ENCODE measurements around the gene NUMBL. TPM values are rescaled to one million over a fixed set of nuclear protein-coding genes. Genes with fewer than 3 reads are reported as not detected.

Gene NUMBL
- total and polyA plus RNA-seq, 7 experiments from 2014 or later = 0.28 to 28.6 (median 9.5) TPM

GRCh38 chr19:40672573-40673299 lies 17.7 kb downstream of the NUMBL start:
- H3K27ac ChIP-seq (ENCODE audit: low read depth, low read length) = no peak overlapping the region
- H3K9me3 ChIP-seq (ENCODE audit: control insufficient read depth in 2 of 3, low read length in 3 of 3) = peaks cover 0 to 12% (median 0%) of the 10 kb centered on the region in 3 experiments
- no peak overlapping the region for H3K27ac Mint-ChIP-seq
- peaks cover 0 to 1% (median 0%) of the 10 kb centered on the region in 7 donors for H3K4me1 Mint-ChIP-seq
- H3K4me3 ChIP-seq (ENCODE audit: low read length) = no peak overlapping the region
- intact Hi-C loops (cut with micrococcal nuclease) = no loop called here
- peaks cover 0 to 31% (median 27%) of the 10 kb centered on the region in 5 donors for H3K36me3 Mint-ChIP-seq
- DNase-seq (no peak), ATAC-seq (no peak)
- ChIA-PET CTCF (no interaction called here), POLR2A (no interaction called here)
- peaks cover 0 to 9% (median 3%) of the 10 kb centered on the region in 11 donors for H3K9me3 Mint-ChIP-seq
- no peak overlapping the region for H3K4me3 Mint-ChIP-seq
- H3K27me3 Mint-ChIP-seq = no peaks in the 10 kb centered on the region
- peaks cover 0 to 51% (median 0%) of the 10 kb centered on the region in 3 experiments for H3K36me3 ChIP-seq (ENCODE audit: control insufficient read depth in 2 of 3, insufficient read depth in 3 of 3, low read length in 3 of 3)
- H3K4me1 ChIP-seq (ENCODE audit: control insufficient read depth in 2 of 2, insufficient read depth in 2 of 2, low read length in 2 of 2) = no peaks in the 10 kb centered on the region
- no peaks in the 10 kb centered on the region for H3K27me3 ChIP-seq (ENCODE audit: control insufficient read depth in 2 of 2, insufficient read depth in 2 of 2, low read length in 2 of 2)

- POLR2A ChIA-PET = no interaction called here
- CTCF ChIA-PET = no interaction called here
- peaks cover 0 to 28% (median 26%) of the 10 kb centered on the region in 5 donors for H3K36me3 Mint-ChIP-seq
These were observed 18.4 kb downstream of the NUMBL start for GRCh38 chr19:40672038-40672437.

GRCh38 chr19:40671404-40671803 lies 19.0 kb downstream of the NUMBL start:
- DNase-seq = no peak
- CTCF ChIA-PET = no interaction called here
- no peak for ATAC-seq
- POLR2A ChIA-PET = interaction anchor here (0.7 kb wide), 1 partner anchor 17 kb away, joined by 7 read pairs; no protein-coding TSS in a partner anchor
- no peaks in the 10 kb centered on the region for H3K27me3 Mint-ChIP-seq
- peaks cover 0 to 12% (median 0%) of the 10 kb centered on the region in 3 experiments for H3K9me3 ChIP-seq (ENCODE audit: control insufficient read depth in 2 of 3, low read length in 3 of 3)
- no peaks in the 10 kb centered on the region for H3K27me3 ChIP-seq (ENCODE audit: control insufficient read depth in 2 of 2, insufficient read depth in 2 of 2, low read length in 2 of 2)
- peaks cover 0 to 5% (median 0%) of the 10 kb centered on the region in 7 donors for H3K4me1 Mint-ChIP-seq
- H3K9me3 Mint-ChIP-seq = peaks cover 0 to 9% (median 3%) of the 10 kb centered on the region in 11 donors
- peaks cover 0 to 32% (median 26%) of the 10 kb centered on the region in 5 donors for H3K36me3 Mint-ChIP-seq
- no peak overlapping the region for H3K4me3 ChIP-seq (ENCODE audit: low read length)
- H3K4me1 ChIP-seq (ENCODE audit: control insufficient read depth in 2 of 2, insufficient read depth in 2 of 2, low read length in 2 of 2) = no peaks in the 10 kb centered on the region
- H3K4me3 Mint-ChIP-seq = no peak overlapping the region
- H3K36me3 ChIP-seq (ENCODE audit: control insufficient read depth in 2 of 3, insufficient read depth in 3 of 3, low read length in 3 of 3) = peaks cover 0 to 43% (median 0%) of the 10 kb centered on the region in 3 experiments
- H3K27ac ChIP-seq (ENCODE audit: low read depth, low read length) = no peak overlapping the region
- intact Hi-C loops (cut with micrococcal nuclease) = no loop called here
- H3K27ac Mint-ChIP-seq = no peak overlapping the region

More at GRCh38 chr19:40672038-40672437, 18.4 kb downstream of the NUMBL start:
- ATAC-seq = no peak
- Mint-ChIP-seq H3K4me1 (peaks cover 0 to 1% (median 0%) of the 10 kb centered on the region in 7 donors), H3K27ac (no peak overlapping the region), H3K9me3 (peaks cover 0 to 9% (median 3%) of the 10 kb centered on the region in 11 donors), H3K27me3 (no peaks in the 10 kb centered on the region), H3K4me3 (no peak overlapping the region)
- H3K4me1 ChIP-seq (ENCODE audit: control insufficient read depth in 2 of 2, insufficient read depth in 2 of 2, low read length in 2 of 2) = no peaks in the 10 kb centered on the region
- no peak overlapping the region for H3K4me3 ChIP-seq (ENCODE audit: low read length)
- H3K27ac ChIP-seq (ENCODE audit: low read depth, low read length) = no peak overlapping the region
- H3K9me3 ChIP-seq (ENCODE audit: control insufficient read depth in 2 of 3, low read length in 3 of 3) = peaks cover 0 to 12% (median 0%) of the 10 kb centered on the region in 3 experiments
- H3K27me3 ChIP-seq (ENCODE audit: control insufficient read depth in 2 of 2, insufficient read depth in 2 of 2, low read length in 2 of 2) = no peaks in the 10 kb centered on the region
- no peak for DNase-seq
- peaks cover 0 to 46% (median 0%) of the 10 kb centered on the region in 3 experiments for H3K36me3 ChIP-seq (ENCODE audit: control insufficient read depth in 2 of 3, insufficient read depth in 3 of 3, low read length in 3 of 3)
- intact Hi-C loops (cut with micrococcal nuclease) = no loop called here

- no peaks in the 10 kb centered on the region for H3K4me1 ChIP-seq (ENCODE audit: control insufficient read depth in 2 of 2, insufficient read depth in 2 of 2, low read length in 2 of 2)
- Mint-ChIP-seq H3K27ac (peak overlapping the region in 2 of 9 donors; percentile 27 to 34), H3K4me3 (no peak overlapping the region), H3K27me3 (no peaks in the 10 kb centered on the region), H3K36me3 (peaks cover 0 to 32% (median 23%) of the 10 kb centered on the region in 5 donors), H3K9me3 (peaks cover 0 to 9% (median 3%) of the 10 kb centered on the region in 11 donors), H3K4me1 (peaks cover 0 to 7% (median 0%) of the 10 kb centered on the region in 7 donors)
- intact Hi-C loops (cut with micrococcal nuclease) = no loop called here
- DNase-seq (no peak), ATAC-seq (no peak)
- ChIA-PET CTCF (no interaction called here), POLR2A (no interaction called here)
- peaks cover 0 to 12% (median 0%) of the 10 kb centered on the region in 3 experiments for H3K9me3 ChIP-seq (ENCODE audit: control insufficient read depth in 2 of 3, low read length in 3 of 3)
- H3K36me3 ChIP-seq (ENCODE audit: control insufficient read depth in 2 of 3, insufficient read depth in 3 of 3, low read length in 3 of 3) = peaks cover 0 to 43% (median 0%) of the 10 kb centered on the region in 3 experiments
- no peak overlapping the region for H3K4me3 ChIP-seq (ENCODE audit: low read length)
- no peak overlapping the region for H3K27ac ChIP-seq (ENCODE audit: low read depth, low read length)
- H3K27me3 ChIP-seq (ENCODE audit: control insufficient read depth in 2 of 2, insufficient read depth in 2 of 2, low read length in 2 of 2) = no peaks in the 10 kb centered on the region
These were observed 21.3 kb downstream of the NUMBL start for GRCh38 chr19:40668991-40669614.

GRCh38 chr19:40667602-40668001 lies 22.8 kb downstream of the NUMBL start:
- H3K4me3 Mint-ChIP-seq = no peak overlapping the region
- Histone ChIP-seq H3K9me3 (ENCODE audit: control insufficient read depth in 2 of 3, low read length in 3 of 3) (peaks cover 0 to 12% (median 0%) of the 10 kb centered on the region in 3 experiments), H3K27me3 (ENCODE audit: control insufficient read depth in 2 of 2, insufficient read depth in 2 of 2, low read length in 2 of 2) (no peaks in the 10 kb centered on the region), H3K27ac (ENCODE audit: low read depth, low read length) (no peak overlapping the region), H3K36me3 (ENCODE audit: control insufficient read depth in 2 of 3, insufficient read depth in 3 of 3, low read length in 3 of 3) (peaks cover 0 to 31% (median 0%) of the 10 kb centered on the region in 3 experiments), H3K4me1 (ENCODE audit: control insufficient read depth in 2 of 2, insufficient read depth in 2 of 2, low read length in 2 of 2) (peaks cover 0 to 7% of the 10 kb centered on the region in 2 donors), H3K4me3 (ENCODE audit: low read length) (no peak overlapping the region)
- intact Hi-C loops (cut with micrococcal nuclease) = no loop called here
- ChIA-PET CTCF (no interaction called here), POLR2A (no interaction called here)
- H3K27ac Mint-ChIP-seq = no peak overlapping the region
- DNase-seq = no peak
- H3K4me1 Mint-ChIP-seq = peaks cover 0 to 20% (median 6%) of the 10 kb centered on the region in 7 donors
- H3K27me3 Mint-ChIP-seq = no peaks in the 10 kb centered on the region
- ATAC-seq = no peak
- peaks cover 0 to 9% (median 3%) of the 10 kb centered on the region in 11 donors for H3K9me3 Mint-ChIP-seq
- H3K36me3 Mint-ChIP-seq = peaks cover 0 to 32% (median 23%) of the 10 kb centered on the region in 5 donors

- intact Hi-C loops (cut with micrococcal nuclease) = no loop called here
- Mint-ChIP-seq H3K9me3 (peaks cover 0 to 9% (median 3%) of the 10 kb centered on the region in 11 donors), H3K27me3 (no peaks in the 10 kb centered on the region), H3K4me1 (peaks cover 0 to 24% (median 6%) of the 10 kb centered on the region in 7 donors), H3K36me3 (peaks cover 0 to 32% (median 23%) of the 10 kb centered on the region in 5 donors), H3K27ac (no peak overlapping the region), H3K4me3 (no peak overlapping the region)
- Histone ChIP-seq H3K36me3 (ENCODE audit: control insufficient read depth in 2 of 3, insufficient read depth in 3 of 3, low read length in 3 of 3) (peaks cover 0 to 25% (median 0%) of the 10 kb centered on the region in 3 experiments), H3K4me1 (ENCODE audit: control insufficient read depth in 2 of 2, insufficient read depth in 2 of 2, low read length in 2 of 2) (peaks cover 0 to 7% of the 10 kb centered on the region in 2 donors), H3K27me3 (ENCODE audit: control insufficient read depth in 2 of 2, insufficient read depth in 2 of 2, low read length in 2 of 2) (no peaks in the 10 kb centered on the region), H3K9me3 (ENCODE audit: control insufficient read depth in 2 of 3, low read length in 3 of 3) (peaks cover 0 to 12% (median 0%) of the 10 kb centered on the region in 3 experiments), H3K27ac (ENCODE audit: low read depth, low read length) (no peak overlapping the region), H3K4me3 (ENCODE audit: low read length) (no peak overlapping the region)
- ATAC-seq (no peak), DNase-seq (no peak)
- ChIA-PET POLR2A (no interaction called here), CTCF (no interaction called here)
These were observed 23.5 kb downstream of the NUMBL start for GRCh38 chr19:40666803-40667438.

All from naive thymus-derived CD4-positive, alpha-beta T cell (primary cell).